ENCODE data around the gene SCN2A.

Gene SCN2A

DNA sequence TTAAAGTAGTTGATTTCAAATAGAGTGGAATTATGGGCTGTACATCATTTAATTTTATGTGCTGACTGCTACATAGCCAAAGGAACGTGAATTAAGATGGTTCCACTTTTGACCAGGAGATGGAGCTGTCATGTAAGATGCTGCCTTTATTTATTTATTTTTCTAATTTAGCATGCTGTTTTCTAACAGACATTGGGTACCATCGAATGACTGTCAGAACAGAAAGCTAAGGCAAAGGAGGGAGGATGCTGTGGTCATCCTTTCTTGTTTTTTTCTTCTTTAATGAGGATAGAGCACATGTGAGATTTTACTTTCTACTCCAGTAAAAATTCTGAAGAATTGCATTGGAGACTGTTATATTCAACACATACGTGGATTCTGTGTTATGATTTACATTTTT lies at the start of gene SCN2A:
Gene SCN2A, plus strand, starts transcription at position 185 of the 400 bp plus-strand sequence. CDS start 56,410 bp downstream, outside the sequence.
- Histone ChIP-seq H2AFZ (ENCODE audit: low read depth, low read length) (no peak within 1 kb of the TSS), H3K9me3 (ENCODE audit: insufficient read depth, low read length) (no peaks in the 10 kb centered on the region), H4K20me1 (ENCODE audit: insufficient read depth, low read length) (peaks cover 5% of the 10 kb centered on the region), H3K4me3 (ENCODE audit: low read length) (no peak within 1 kb of the TSS), H3K4me2 (ENCODE audit: low read length) (no peak within 1 kb of the TSS), H3K4me1 (ENCODE audit: low read length) (no peaks in the 10 kb centered on the region), H3K9ac (ENCODE audit: low read length) (no peak within 1 kb of the TSS), H3K27ac (ENCODE audit: low read length) (no peak within 1 kb of the TSS), H3K36me3 (replicated peaks; ENCODE audit: low read depth, low read length) (no peaks in the 10 kb centered on the region), H3K27me3 (ENCODE audit: low read depth, low read length) (no peaks in the 10 kb centered on the region), H3K79me2 (ENCODE audit: low read length) (no peaks in the 10 kb centered on the region)
- no peak for TF ChIP-seq EZH2phosphoT487 (IDR thresholded peaks at IDR 0.05; ENCODE audit: low read depth)
- TF ChIP-seq, protein P1, sequence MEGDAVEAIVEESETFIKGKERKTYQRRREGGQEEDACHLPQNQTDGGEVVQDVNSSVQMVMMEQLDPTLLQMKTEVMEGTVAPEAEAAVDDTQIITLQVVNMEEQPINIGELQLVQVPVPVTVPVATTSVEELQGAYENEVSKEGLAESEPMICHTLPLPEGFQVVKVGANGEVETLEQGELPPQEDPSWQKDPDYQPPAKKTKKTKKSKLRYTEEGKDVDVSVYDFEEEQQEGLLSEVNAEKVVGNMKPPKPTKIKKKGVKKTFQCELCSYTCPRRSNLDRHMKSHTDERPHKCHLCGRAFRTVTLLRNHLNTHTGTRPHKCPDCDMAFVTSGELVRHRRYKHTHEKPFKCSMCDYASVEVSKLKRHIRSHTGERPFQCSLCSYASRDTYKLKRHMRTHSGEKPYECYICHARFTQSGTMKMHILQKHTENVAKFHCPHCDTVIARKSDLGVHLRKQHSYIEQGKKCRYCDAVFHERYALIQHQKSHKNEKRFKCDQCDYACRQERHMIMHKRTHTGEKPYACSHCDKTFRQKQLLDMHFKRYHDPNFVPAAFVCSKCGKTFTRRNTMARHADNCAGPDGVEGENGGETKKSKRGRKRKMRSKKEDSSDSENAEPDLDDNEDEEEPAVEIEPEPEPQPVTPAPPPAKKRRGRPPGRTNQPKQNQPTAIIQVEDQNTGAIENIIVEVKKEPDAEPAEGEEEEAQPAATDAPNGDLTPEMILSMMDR (IDR thresholded peaks at IDR 0.05; ENCODE audit: low read depth, low read length) = peak; percentile 77

- no peak overlapping the region for H3K4me3 ChIP-seq (ENCODE audit: low read length)
- TF ChIP-seq, protein P1 (IDR thresholded peaks at IDR 0.05; ENCODE audit: low read depth, low read length) = no peak
- peaks cover 14% of the 10 kb centered on the region for H3K36me3 ChIP-seq (replicated peaks; ENCODE audit: low read depth, low read length)
- H3K27me3 ChIP-seq (ENCODE audit: low read depth, low read length) = no peaks in the 10 kb centered on the region
- H3K4me1 ChIP-seq (ENCODE audit: low read length) = peaks cover 18% of the 10 kb centered on the region
- 0 out of 2 replicates have a peak, but pooled peaks cover 4% of the 10 kb centered on the region for H4K20me1 ChIP-seq (ENCODE audit: insufficient read depth, low read length)
- no peaks in the 10 kb centered on the region for H3K9me3 ChIP-seq (ENCODE audit: insufficient read depth, low read length)
- H3K4me2 ChIP-seq (ENCODE audit: low read length) = no peak overlapping the region
- no peaks in the 10 kb centered on the region for H3K79me2 ChIP-seq (ENCODE audit: low read length)
- H3K27ac ChIP-seq (ENCODE audit: low read length) = no peak overlapping the region
- H3K9ac ChIP-seq (ENCODE audit: low read length) = no peak overlapping the region
- no peak overlapping the region for H2AFZ ChIP-seq (ENCODE audit: low read depth, low read length)
Measured at GRCh38 chr2:165191096-165191728, 48.0 kb upstream of the SCN2A start.

DNA sequence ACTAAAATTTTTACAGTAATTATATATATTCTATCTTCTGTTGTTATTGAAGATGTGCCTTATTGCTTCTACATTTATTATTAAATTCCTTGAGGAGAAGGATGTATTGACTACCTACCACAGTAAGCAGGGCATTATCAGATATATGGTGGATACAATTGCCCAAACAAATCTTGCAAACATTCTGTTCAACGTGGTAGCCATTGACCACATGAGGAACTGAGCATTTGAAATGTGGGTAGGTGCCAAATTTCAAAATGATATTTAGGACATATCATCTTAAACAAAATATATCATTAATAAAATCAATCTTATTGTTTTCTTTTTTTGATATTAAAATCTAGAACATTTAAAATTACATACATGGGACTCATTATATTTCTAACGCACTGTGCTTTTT lies 46.5 kb upstream of the SCN2A start:
- H4K20me1 ChIP-seq (ENCODE audit: insufficient read depth, low read length) = 0 out of 2 replicates have a peak, but pooled peaks cover 4% of the 10 kb centered on the region
- no peak overlapping the region for H3K4me2 ChIP-seq (ENCODE audit: low read length)
- no peak for TF ChIP-seq EZH2phosphoT487 (IDR thresholded peaks at IDR 0.05; ENCODE audit: low read depth)
- TF ChIP-seq, protein P1 (IDR thresholded peaks at IDR 0.05; ENCODE audit: low read depth, low read length) = no peak
- H3K4me1 ChIP-seq (ENCODE audit: low read length) = peaks cover 18% of the 10 kb centered on the region
- H3K36me3 ChIP-seq (replicated peaks; ENCODE audit: low read depth, low read length) = peaks cover 14% of the 10 kb centered on the region
- no peak overlapping the region for H2AFZ ChIP-seq (ENCODE audit: low read depth, low read length)
- H3K27me3 ChIP-seq (ENCODE audit: low read depth, low read length) = no peaks in the 10 kb centered on the region
- H3K79me2 ChIP-seq (ENCODE audit: low read length) = no peaks in the 10 kb centered on the region
- H3K9ac ChIP-seq (ENCODE audit: low read length) = no peak overlapping the region
- H3K4me3 ChIP-seq (ENCODE audit: low read length) = no peak overlapping the region
- H3K27ac ChIP-seq (ENCODE audit: low read length) = no peak overlapping the region
- H3K9me3 ChIP-seq (ENCODE audit: insufficient read depth, low read length) = no peaks in the 10 kb centered on the region

DNA sequence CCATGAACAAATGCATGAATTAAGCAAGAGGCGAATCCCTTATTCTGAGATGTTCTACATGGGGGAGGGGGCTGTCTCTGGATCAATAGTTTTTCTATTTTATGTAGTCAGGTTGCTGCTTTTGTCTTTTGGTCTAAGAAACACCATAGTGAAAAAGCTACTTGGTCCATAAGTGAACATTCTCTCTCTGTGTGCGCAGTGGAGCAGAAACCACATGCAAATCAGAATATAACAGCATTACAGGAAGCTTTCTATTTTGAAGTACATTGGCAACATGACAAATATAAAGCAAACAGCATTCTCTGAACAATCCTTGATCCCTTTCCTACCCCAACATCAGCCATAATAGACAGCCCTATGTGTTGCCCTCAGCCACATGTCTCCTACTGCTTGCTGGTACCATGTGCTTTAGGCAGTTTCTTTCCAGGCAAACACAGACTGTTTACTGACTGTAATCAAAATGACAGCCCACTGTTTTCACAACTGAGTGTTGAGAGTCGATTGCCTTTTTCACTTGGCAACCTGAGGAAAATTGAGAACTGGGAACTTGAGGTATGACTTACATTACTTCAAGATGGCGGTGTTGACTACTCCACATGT lies 45.9 kb upstream of the SCN2A start:
- H3K79me2 ChIP-seq (ENCODE audit: low read length) = no peaks in the 10 kb centered on the region
- no peaks in the 10 kb centered on the region for H3K27me3 ChIP-seq (ENCODE audit: low read depth, low read length)
- H4K20me1 ChIP-seq (ENCODE audit: insufficient read depth, low read length) = 0 out of 2 replicates have a peak, but pooled peaks cover 4% of the 10 kb centered on the region
- TF ChIP-seq EZH2phosphoT487 (IDR thresholded peaks at IDR 0.05; ENCODE audit: low read depth) = no peak
- TF ChIP-seq, protein P1 (IDR thresholded peaks at IDR 0.05; ENCODE audit: low read depth, low read length) = no peak
- H3K9me3 ChIP-seq (ENCODE audit: insufficient read depth, low read length) = no peaks in the 10 kb centered on the region
- H2AFZ ChIP-seq (ENCODE audit: low read depth, low read length) = no peak overlapping the region
- no peak overlapping the region for H3K27ac ChIP-seq (ENCODE audit: low read length)
- no peak overlapping the region for H3K4me2 ChIP-seq (ENCODE audit: low read length)
- no peak overlapping the region for H3K4me3 ChIP-seq (ENCODE audit: low read length)
- peaks cover 18% of the 10 kb centered on the region for H3K4me1 ChIP-seq (ENCODE audit: low read length)
- H3K9ac ChIP-seq (ENCODE audit: low read length) = no peak overlapping the region
- peaks cover 14% of the 10 kb centered on the region for H3K36me3 ChIP-seq (replicated peaks; ENCODE audit: low read depth, low read length)

Data from OCI-LY3 (cell line).